ENCODE measurements around the gene KBTBD12.

Gene KBTBD12

GRCh38 chr3:127955728-127956127 is 40.7 kb downstream of the KBTBD12 start:
- no peaks in the 10 kb centered on the region for H3K9me3 ChIP-seq (ENCODE audit: control insufficient read depth in 1 of 2, low read length in 2 of 2)
- no peak overlapping the region for H3K27ac ChIP-seq (ENCODE audit: low read length)
- H3K27me3 ChIP-seq (ENCODE audit: low read depth, low read length), result no peaks in the 10 kb centered on the region
- H3K4me3 ChIP-seq (ENCODE audit: low read depth in 1 of 2, low read length in 2 of 2), result no peak overlapping the region
- no peaks in the 10 kb centered on the region for H3K4me1 ChIP-seq (ENCODE audit: control insufficient read depth in 1 of 2, insufficient read depth in 2 of 2, low read length in 2 of 2)
- H3K36me3 ChIP-seq (ENCODE audit: control insufficient read depth in 1 of 2, insufficient read depth in 2 of 2, low read length in 2 of 2), result no peaks in the 10 kb centered on the region

DNA sequence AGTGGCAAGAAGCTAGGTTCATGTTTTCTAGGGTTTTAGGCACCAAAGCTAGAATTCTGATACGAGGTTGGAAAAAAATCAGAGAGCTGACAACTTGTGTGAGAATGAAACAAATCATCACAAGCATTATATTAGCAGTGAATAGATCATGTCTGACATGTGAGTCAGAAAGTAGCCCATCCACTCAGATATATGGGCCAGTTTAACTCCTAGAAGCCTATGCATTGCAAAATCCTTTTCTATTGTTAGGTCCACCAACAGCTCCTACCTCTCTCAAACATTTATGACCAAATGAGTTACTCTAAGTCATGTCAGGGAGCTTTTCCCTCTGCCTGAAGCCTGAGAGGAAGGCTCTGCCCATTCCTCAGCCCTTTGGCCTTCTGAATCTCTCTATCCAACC is 44.0 kb downstream of the KBTBD12 start:
- no peaks in the 10 kb centered on the region for H3K27me3 ChIP-seq (ENCODE audit: low read depth, low read length)
- no peaks in the 10 kb centered on the region for H3K4me1 ChIP-seq (ENCODE audit: control insufficient read depth in 1 of 2, insufficient read depth in 2 of 2, low read length in 2 of 2)
- no peaks in the 10 kb centered on the region for H3K36me3 ChIP-seq (ENCODE audit: control insufficient read depth in 1 of 2, insufficient read depth in 2 of 2, low read length in 2 of 2)
- no peak overlapping the region for H3K27ac ChIP-seq (ENCODE audit: low read length)
- no peaks in the 10 kb centered on the region for H3K9me3 ChIP-seq (ENCODE audit: control insufficient read depth in 1 of 2, low read length in 2 of 2)
- H3K4me3 ChIP-seq (ENCODE audit: low read depth in 1 of 2, low read length in 2 of 2), result no peak overlapping the region

GRCh38 chr3:127959873-127960272 is 44.8 kb downstream of the KBTBD12 start:
- no peak overlapping the region for H3K4me3 ChIP-seq (ENCODE audit: low read depth in 1 of 2, low read length in 2 of 2)
- H3K36me3 ChIP-seq (ENCODE audit: control insufficient read depth in 1 of 2, insufficient read depth in 2 of 2, low read length in 2 of 2), result no peaks in the 10 kb centered on the region
- no peaks in the 10 kb centered on the region for H3K4me1 ChIP-seq (ENCODE audit: control insufficient read depth in 1 of 2, insufficient read depth in 2 of 2, low read length in 2 of 2)
- H3K9me3 ChIP-seq (ENCODE audit: control insufficient read depth in 1 of 2, low read length in 2 of 2), result no peaks in the 10 kb centered on the region
- no peaks in the 10 kb centered on the region for H3K27me3 ChIP-seq (ENCODE audit: low read depth, low read length)
- H3K27ac ChIP-seq (ENCODE audit: low read length), result no peak overlapping the region

DNA sequence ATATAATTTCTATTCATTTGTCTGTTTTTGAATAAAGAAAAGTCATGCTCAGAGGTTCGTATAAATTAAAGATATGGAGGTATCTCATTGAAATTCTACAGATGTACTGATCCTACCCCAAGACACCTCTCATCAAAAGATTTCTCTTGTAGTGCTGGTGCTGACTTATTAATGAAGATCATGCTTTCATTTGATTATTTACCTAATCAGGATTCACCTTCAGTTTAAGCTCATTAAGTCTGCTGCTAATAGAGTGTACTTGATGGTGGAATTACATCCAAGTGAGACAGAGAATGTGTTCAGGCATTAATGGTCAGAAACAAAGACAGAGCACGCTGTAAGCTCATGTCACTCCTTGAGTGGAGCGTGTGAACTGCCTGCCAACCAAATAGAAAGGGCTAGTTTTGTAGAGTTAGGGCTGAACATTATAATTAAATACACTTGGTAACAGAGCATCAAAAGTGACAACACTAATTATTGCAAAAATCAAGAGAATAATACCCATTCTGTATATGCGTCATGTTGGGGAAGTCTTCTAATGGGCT is 45.5 kb downstream of the KBTBD12 start:
- H3K36me3 ChIP-seq (ENCODE audit: control insufficient read depth in 1 of 2, insufficient read depth in 2 of 2, low read length in 2 of 2), result no peaks in the 10 kb centered on the region
- H3K27me3 ChIP-seq (ENCODE audit: low read depth, low read length), result no peaks in the 10 kb centered on the region
- H3K27ac ChIP-seq (ENCODE audit: low read length), result no peak overlapping the region
- H3K4me3 ChIP-seq (ENCODE audit: low read depth in 1 of 2, low read length in 2 of 2), result no peak overlapping the region
- H3K9me3 ChIP-seq (ENCODE audit: control insufficient read depth in 1 of 2, low read length in 2 of 2), result no peaks in the 10 kb centered on the region
- no peaks in the 10 kb centered on the region for H3K4me1 ChIP-seq (ENCODE audit: control insufficient read depth in 1 of 2, insufficient read depth in 2 of 2, low read length in 2 of 2)

DNA sequence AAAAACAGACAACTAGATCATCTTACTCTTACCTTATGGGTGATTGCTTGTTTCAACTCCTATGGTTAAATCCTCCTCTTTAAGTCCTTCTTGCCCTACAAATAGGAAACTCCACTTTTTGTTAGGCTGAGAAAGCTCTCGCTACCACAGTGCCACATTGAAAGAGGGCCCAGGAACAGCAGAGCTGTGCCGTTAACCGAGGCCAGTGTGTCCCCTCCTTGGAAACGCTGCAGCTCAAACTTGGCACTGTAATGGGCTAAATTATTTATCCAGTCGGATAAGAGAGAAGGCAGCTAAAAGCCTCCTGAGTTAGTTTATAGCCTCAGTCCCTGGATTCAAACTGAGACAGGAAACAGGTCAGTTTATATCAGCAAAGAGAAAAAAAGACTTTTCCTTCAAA is 46.1 kb downstream of the KBTBD12 start:
- H3K4me3 ChIP-seq (ENCODE audit: low read depth in 1 of 2, low read length in 2 of 2), result no peak overlapping the region
- H3K27ac ChIP-seq (ENCODE audit: low read length), result no peak overlapping the region
- no peaks in the 10 kb centered on the region for H3K36me3 ChIP-seq (ENCODE audit: control insufficient read depth in 1 of 2, insufficient read depth in 2 of 2, low read length in 2 of 2)
- H3K9me3 ChIP-seq (ENCODE audit: control insufficient read depth in 1 of 2, low read length in 2 of 2), result no peaks in the 10 kb centered on the region
- H3K4me1 ChIP-seq (ENCODE audit: control insufficient read depth in 1 of 2, insufficient read depth in 2 of 2, low read length in 2 of 2), result no peaks in the 10 kb centered on the region
- no peaks in the 10 kb centered on the region for H3K27me3 ChIP-seq (ENCODE audit: low read depth, low read length)

DNA sequence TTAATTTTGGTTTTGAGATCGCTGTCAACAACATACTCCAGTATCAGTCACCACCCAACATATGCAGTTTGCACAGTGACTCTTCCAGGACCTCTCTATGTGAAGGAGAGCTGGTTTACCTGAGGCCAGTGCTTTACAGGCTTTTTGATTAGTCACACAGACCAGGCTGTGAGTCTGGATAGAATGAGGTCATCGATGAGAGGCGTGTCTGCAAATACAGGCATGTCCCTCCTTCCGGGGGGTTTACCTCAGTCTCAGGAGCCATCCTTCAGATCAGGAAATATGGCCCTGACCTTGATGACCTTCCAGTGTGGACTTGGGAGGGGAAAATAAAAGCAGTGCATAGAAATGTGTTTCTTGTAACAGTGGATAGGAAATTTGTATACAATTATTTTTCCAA is 46.9 kb downstream of the KBTBD12 start:
- Histone ChIP-seq H3K36me3 (ENCODE audit: control insufficient read depth in 1 of 2, insufficient read depth in 2 of 2, low read length in 2 of 2) (no peaks in the 10 kb centered on the region), H3K9me3 (ENCODE audit: control insufficient read depth in 1 of 2, low read length in 2 of 2) (no peaks in the 10 kb centered on the region), H3K4me1 (ENCODE audit: control insufficient read depth in 1 of 2, insufficient read depth in 2 of 2, low read length in 2 of 2) (no peaks in the 10 kb centered on the region), H3K27me3 (ENCODE audit: low read depth, low read length) (no peaks in the 10 kb centered on the region), H3K27ac (ENCODE audit: low read length) (no peak overlapping the region), H3K4me3 (ENCODE audit: low read depth in 1 of 2, low read length in 2 of 2) (no peak overlapping the region)

DNA sequence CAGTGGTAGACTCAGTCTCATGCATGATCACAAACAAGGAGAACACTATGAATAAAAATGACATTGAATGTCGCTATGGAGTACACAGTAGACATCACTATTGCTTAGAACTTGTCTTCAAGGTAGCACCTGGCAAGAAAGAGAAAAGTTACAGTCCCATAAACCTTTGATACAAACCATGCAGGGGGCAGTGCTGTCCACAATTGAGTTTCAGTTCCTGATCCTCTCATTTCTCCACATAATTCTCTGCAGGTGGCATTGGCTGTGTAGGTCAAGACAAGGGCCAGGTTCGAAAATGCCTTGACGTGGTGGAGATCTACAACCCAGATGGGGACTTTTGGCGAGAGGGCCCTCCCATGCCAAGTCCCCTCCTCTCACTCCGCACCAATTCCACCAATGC is 47.9 kb downstream of the KBTBD12 start:
- Histone ChIP-seq H3K4me1 (ENCODE audit: control insufficient read depth in 1 of 2, insufficient read depth in 2 of 2, low read length in 2 of 2) (no peaks in the 10 kb centered on the region), H3K27ac (ENCODE audit: low read length) (no peak overlapping the region), H3K27me3 (ENCODE audit: low read depth, low read length) (no peaks in the 10 kb centered on the region), H3K36me3 (ENCODE audit: control insufficient read depth in 1 of 2, insufficient read depth in 2 of 2, low read length in 2 of 2) (no peaks in the 10 kb centered on the region), H3K4me3 (ENCODE audit: low read depth in 1 of 2, low read length in 2 of 2) (no peak overlapping the region), H3K9me3 (ENCODE audit: control insufficient read depth in 1 of 2, low read length in 2 of 2) (no peaks in the 10 kb centered on the region)

DNA sequence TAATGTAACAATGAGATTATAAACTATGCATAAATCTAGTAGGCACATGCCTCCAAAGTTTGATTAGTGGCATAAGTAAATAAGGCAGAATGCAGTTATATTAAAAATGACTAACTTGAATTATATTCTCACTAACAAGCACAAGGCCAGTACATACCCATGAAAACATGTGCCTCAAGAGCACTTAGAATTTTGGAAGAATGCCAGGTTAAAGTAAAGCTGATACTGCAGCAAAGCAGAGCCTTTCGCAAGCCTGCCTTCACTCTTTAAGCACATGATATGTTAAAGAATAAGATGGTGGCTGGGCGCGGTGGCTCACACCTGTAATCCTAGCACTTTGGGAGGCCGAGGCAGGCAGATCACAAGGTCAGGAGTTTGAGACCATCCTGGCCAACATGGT is 49.0 kb downstream of the KBTBD12 start:
- Histone ChIP-seq H3K4me3 (ENCODE audit: low read depth in 1 of 2, low read length in 2 of 2) (no peak overlapping the region), H3K36me3 (ENCODE audit: control insufficient read depth in 1 of 2, insufficient read depth in 2 of 2, low read length in 2 of 2) (no peaks in the 10 kb centered on the region), H3K9me3 (ENCODE audit: control insufficient read depth in 1 of 2, low read length in 2 of 2) (no peaks in the 10 kb centered on the region), H3K4me1 (ENCODE audit: control insufficient read depth in 1 of 2, insufficient read depth in 2 of 2, low read length in 2 of 2) (no peaks in the 10 kb centered on the region), H3K27me3 (ENCODE audit: low read depth, low read length) (no peaks in the 10 kb centered on the region), H3K27ac (ENCODE audit: low read length) (no peak overlapping the region)

DNA sequence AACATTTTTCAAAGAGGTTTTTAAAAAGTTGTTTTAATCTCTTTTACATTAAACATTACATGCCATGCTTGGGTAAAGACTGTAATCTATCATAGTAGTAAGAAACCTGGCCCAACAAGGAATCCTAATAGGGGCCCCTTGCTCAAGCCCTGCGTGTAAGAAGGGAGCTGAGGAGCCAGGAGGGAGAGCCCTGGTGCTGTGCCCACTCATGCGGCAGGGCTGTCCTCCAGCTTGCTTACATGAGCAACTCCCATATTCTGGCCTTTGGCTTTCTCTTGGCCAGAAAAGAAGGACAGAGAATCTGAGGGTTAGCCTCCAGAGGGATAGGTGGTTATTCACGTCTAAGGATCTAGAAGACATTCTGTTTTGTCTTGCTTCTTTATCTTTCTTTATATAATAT is 49.8 kb downstream of the KBTBD12 start:
- Histone ChIP-seq H3K27ac (ENCODE audit: low read length) (no peak overlapping the region), H3K9me3 (ENCODE audit: control insufficient read depth in 1 of 2, low read length in 2 of 2) (no peaks in the 10 kb centered on the region), H3K27me3 (ENCODE audit: low read depth, low read length) (no peaks in the 10 kb centered on the region), H3K36me3 (ENCODE audit: control insufficient read depth in 1 of 2, insufficient read depth in 2 of 2, low read length in 2 of 2) (no peaks in the 10 kb centered on the region), H3K4me1 (ENCODE audit: control insufficient read depth in 1 of 2, insufficient read depth in 2 of 2, low read length in 2 of 2) (no peaks in the 10 kb centered on the region), H3K4me3 (ENCODE audit: low read depth in 1 of 2, low read length in 2 of 2) (no peak overlapping the region)

- Histone ChIP-seq H3K9me3 (ENCODE audit: control insufficient read depth in 1 of 2, low read length in 2 of 2) (no peaks in the 10 kb centered on the region), H3K27me3 (ENCODE audit: low read depth, low read length) (no peaks in the 10 kb centered on the region), H3K27ac (ENCODE audit: low read length) (no peak overlapping the region), H3K4me1 (ENCODE audit: control insufficient read depth in 1 of 2, insufficient read depth in 2 of 2, low read length in 2 of 2) (no peaks in the 10 kb centered on the region), H3K4me3 (ENCODE audit: low read depth in 1 of 2, low read length in 2 of 2) (no peak overlapping the region), H3K36me3 (ENCODE audit: control insufficient read depth in 1 of 2, insufficient read depth in 2 of 2, low read length in 2 of 2) (no peaks in the 10 kb centered on the region)
Measured at GRCh38 chr3:127967316-127967715, 52.3 kb downstream of the KBTBD12 start.

DNA sequence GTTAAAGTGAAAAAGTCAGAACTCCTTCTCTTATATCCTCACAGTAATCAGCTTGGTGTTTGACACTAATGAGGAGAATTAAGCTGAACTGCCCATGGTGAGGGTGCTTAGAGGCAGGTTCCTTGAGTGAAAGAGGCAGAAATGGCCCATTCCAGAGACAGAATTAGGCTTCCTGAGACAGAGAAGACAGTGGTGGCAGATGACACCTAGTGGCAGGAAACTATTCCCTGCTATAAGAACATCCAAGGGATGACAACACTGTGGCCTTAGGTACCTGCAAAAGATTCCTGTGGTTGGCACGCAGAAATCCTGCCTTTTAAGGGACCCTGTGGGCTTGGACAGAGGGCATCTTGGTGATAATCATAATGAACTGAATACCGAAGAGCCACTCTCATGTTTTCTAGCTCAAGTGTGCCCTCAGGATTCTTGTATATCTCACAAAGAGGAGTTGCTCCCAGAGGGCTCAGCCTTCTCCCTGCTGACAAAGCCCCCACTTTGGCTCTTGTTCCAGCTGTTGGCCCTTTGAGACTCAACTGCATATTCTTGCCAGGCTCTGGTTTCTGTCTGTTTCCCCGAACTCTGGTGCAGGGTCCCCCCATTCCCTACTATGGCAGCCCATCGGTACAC is 56.0 kb downstream of the KBTBD12 start:
- no peaks in the 10 kb centered on the region for H3K9me3 ChIP-seq (ENCODE audit: control insufficient read depth in 1 of 2, low read length in 2 of 2)
- H3K4me1 ChIP-seq (ENCODE audit: control insufficient read depth in 1 of 2, insufficient read depth in 2 of 2, low read length in 2 of 2), result no peaks in the 10 kb centered on the region
- H3K4me3 ChIP-seq (ENCODE audit: low read depth in 1 of 2, low read length in 2 of 2), result no peak overlapping the region
- no peak overlapping the region for H3K27ac ChIP-seq (ENCODE audit: low read length)
- no peaks in the 10 kb centered on the region for H3K36me3 ChIP-seq (ENCODE audit: control insufficient read depth in 1 of 2, insufficient read depth in 2 of 2, low read length in 2 of 2)
- H3K27me3 ChIP-seq (ENCODE audit: low read depth, low read length), result no peaks in the 10 kb centered on the region

DNA sequence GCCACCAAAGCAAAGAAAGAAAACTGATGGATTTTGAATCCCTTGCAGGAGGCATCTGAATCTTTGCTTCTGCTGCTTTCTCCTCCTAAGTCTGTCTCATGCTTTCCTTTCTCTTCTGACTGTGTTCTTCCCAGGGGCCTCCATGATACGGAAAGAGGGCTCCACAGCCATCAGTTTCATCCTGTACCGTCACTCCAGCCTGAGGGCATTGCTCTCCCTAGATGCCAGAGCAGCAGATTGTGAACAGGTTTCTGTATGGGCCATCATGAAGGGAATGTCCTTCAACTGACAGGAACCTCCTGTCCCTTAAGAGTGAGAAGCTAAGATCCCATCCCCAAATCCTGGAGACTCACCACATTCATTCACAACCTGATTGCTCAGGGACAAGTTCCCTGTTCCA is 59.2 kb downstream of the KBTBD12 start:
- H3K27ac ChIP-seq (ENCODE audit: low read length), result no peak overlapping the region
- H3K4me3 ChIP-seq (ENCODE audit: low read depth in 1 of 2, low read length in 2 of 2), result no peak overlapping the region
- H3K27me3 ChIP-seq (ENCODE audit: low read depth, low read length), result no peaks in the 10 kb centered on the region
- no peaks in the 10 kb centered on the region for H3K36me3 ChIP-seq (ENCODE audit: control insufficient read depth in 1 of 2, insufficient read depth in 2 of 2, low read length in 2 of 2)
- no peaks in the 10 kb centered on the region for H3K9me3 ChIP-seq (ENCODE audit: control insufficient read depth in 1 of 2, low read length in 2 of 2)
- no peaks in the 10 kb centered on the region for H3K4me1 ChIP-seq (ENCODE audit: control insufficient read depth in 1 of 2, insufficient read depth in 2 of 2, low read length in 2 of 2)
